K562 (cell line): ENCODE measurements around the gene TADA2A. TPM values are rescaled to one million over a fixed set of nuclear protein-coding genes. Genes with fewer than 3 reads are reported as not detected.

ENCODE experiments used
- GTF2A2 ChIP-seq: IDR thresholded peaks from 2 replicates; pipeline ENCODE4 v1.6.1; 2016; ENCODE audit warnings: mild to moderate bottlenecking, missing genetic modification characterization, missing compliant biosample characterization
- HSF4 ChIP-seq: fragments of 250-450 bp; sonication (Bioruptor Pico); IDR thresholded peaks from 2 replicates; pipeline ENCODE4 v2.1.2; 2022; ENCODE audit warnings: mild to moderate bottlenecking, moderate library complexity, borderline replicate concordance
- LARP7 ChIP-seq: fragments of 450-650 bp; IDR thresholded peaks from 2 replicates; pipeline ENCODE4 v1.6.1; 2016
- NFATC3 ChIP-seq: fragments of 450-650 bp; IDR thresholded peaks from 2 replicates; pipeline ENCODE4 v1.6.1; 2017; ENCODE audit warnings: mild to moderate bottlenecking
- POLR2A ChIP-seq: fragments of 450-650 bp; conservative IDR thresholded peaks from 2 replicates; pipeline ENCODE4 v1.6.1; 2016
- RBM17 ChIP-seq: fragments of 200-400 bp; formaldehyde crosslinking; IDR thresholded peaks from 2 replicates; pipeline ENCODE4 v1.6.1; 2017; ENCODE audit warnings: low read depth, mild to moderate bottlenecking, low read length, borderline replicate concordance
- SAFB ChIP-seq: fragments of 200-400 bp; formaldehyde crosslinking; IDR thresholded peaks from 2 replicates; pipeline ENCODE4 v1.6.1; 2017; ENCODE audit warnings: low read depth, low read length, borderline replicate concordance
- TBP ChIP-seq: optimal IDR thresholded peaks from 2 replicates; pipeline ENCODE3; 2011; ENCODE audit warnings: low read depth, low read length, improper control_type of control experiment
- polyA plus RNA-seq, 8 experiments: library from polyadenylated mRNA; depleted of rRNA in 4 of 8; stranded (reverse) in 5 of 8; unstranded in 3 of 8; fragments of >200 nt; fragmentation: Nextera tagmentation in 2 of 8; fragmentation: Illumina TruSeq in 1 of 8; extraction: Ambion mirVana in 2 of 8; extraction: Trizol in 1 of 8; gene quantifications; 2 replicates each; pipeline versions ENCODE4 v1.2.1 to v1.2.3, GENCODE V29; 2011 to 2014; ENCODE audit warnings: inconsistent platforms in 1 of 8, missing spikeins in 1 of 8
- total RNA-seq, 7 experiments: library from RNA; depleted of rRNA in 6 of 7; stranded (reverse); fragments of >200 nt in 6 of 7; fragmentation: Illumina TruSeq in 2 of 7; extraction: Trizol in 2 of 7; gene quantifications; 2 replicates each; pipeline versions ENCODE4 v1.2.1 to v1.2.3, GENCODE V29; 2011 to 2021; ENCODE audit warnings: low replicate concordance in 1 of 7
- TF ChIP-seq, protein P1 (sequence below), 2 experiments: fragments of 450-650 bp; IDR thresholded peaks; 2 replicates each; pipeline ENCODE4 v1.6.1; 2016; ENCODE audit warnings: mild to moderate bottlenecking in 2 of 2, borderline replicate concordance in 1 of 2, low read depth in 1 of 2, moderate library complexity in 1 of 2
- TF ChIP-seq, protein P2 (sequence below): fragments of 450-650 bp; IDR thresholded peaks from 2 replicates; pipeline ENCODE4 v1.6.1; 2016; ENCODE audit warnings: mild to moderate bottlenecking
- TF ChIP-seq, protein P3 (sequence below): fragments of 250-450 bp; sonication (Bioruptor Pico); IDR thresholded peaks from 2 replicates; pipeline ENCODE4 v1.5.1; 2021; ENCODE audit warnings: mild to moderate bottlenecking
- TF ChIP-seq, protein P4 (sequence below): IDR thresholded peaks from 2 replicates; pipeline ENCODE4 v1.6.1; 2011; ENCODE audit warnings: borderline replicate concordance, low read depth, mild to moderate bottlenecking, moderate library complexity, low read length; ENCODE audit not compliant: insufficient read depth, poor library complexity, severe bottlenecking

TADA2A gene
- total and polyA plus RNA-seq, 9 of the 15 experiments (the other 6 are each of a cell fraction or from before 2014, with no cell fraction given): 13.8 to 37.7 (median 25.0) TPM

DNA sequence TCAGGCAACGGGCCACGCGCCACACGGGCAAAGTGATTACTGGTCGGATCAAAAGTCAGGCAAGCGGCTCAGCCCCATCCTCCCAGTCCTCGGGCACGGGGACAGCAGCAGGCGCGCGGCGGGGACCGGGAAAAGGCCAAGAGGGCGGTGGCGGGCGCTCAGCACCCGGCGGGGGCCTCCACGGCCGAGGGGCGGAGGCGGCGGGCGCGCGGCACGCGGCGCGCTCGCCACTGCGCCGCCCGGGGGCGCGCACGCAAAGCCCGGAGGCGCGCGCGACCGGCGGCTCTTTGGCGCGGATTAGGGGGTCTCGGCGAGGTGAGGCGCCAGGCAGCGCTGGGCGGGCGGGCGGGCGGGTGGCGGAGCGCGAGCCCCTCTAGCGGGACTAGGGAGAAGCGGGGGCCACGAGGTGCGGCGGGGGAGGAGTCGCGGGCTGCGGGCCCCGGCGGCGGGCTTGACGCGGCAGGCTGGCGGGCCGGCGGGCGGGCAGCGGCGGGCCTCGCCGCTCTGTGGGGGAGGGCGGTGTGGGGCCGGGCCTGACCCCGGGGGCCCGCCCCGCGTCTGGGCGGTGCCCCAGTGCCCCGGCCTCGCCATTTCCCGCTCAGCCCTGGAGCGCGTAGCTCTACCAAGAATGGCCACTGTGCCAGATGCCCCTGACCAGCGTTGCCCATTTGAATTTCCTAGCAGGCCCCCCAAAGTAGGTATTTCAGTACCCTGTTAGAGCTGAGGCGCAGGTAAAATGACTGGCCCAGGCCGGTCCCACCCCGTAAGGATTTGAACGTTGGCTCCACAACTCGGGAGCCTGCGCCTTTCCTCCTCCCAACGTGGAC, at the start of gene TADA2A, which contains the start of gene ACACA (continued):
- TF ChIP-seq, protein P1, sequence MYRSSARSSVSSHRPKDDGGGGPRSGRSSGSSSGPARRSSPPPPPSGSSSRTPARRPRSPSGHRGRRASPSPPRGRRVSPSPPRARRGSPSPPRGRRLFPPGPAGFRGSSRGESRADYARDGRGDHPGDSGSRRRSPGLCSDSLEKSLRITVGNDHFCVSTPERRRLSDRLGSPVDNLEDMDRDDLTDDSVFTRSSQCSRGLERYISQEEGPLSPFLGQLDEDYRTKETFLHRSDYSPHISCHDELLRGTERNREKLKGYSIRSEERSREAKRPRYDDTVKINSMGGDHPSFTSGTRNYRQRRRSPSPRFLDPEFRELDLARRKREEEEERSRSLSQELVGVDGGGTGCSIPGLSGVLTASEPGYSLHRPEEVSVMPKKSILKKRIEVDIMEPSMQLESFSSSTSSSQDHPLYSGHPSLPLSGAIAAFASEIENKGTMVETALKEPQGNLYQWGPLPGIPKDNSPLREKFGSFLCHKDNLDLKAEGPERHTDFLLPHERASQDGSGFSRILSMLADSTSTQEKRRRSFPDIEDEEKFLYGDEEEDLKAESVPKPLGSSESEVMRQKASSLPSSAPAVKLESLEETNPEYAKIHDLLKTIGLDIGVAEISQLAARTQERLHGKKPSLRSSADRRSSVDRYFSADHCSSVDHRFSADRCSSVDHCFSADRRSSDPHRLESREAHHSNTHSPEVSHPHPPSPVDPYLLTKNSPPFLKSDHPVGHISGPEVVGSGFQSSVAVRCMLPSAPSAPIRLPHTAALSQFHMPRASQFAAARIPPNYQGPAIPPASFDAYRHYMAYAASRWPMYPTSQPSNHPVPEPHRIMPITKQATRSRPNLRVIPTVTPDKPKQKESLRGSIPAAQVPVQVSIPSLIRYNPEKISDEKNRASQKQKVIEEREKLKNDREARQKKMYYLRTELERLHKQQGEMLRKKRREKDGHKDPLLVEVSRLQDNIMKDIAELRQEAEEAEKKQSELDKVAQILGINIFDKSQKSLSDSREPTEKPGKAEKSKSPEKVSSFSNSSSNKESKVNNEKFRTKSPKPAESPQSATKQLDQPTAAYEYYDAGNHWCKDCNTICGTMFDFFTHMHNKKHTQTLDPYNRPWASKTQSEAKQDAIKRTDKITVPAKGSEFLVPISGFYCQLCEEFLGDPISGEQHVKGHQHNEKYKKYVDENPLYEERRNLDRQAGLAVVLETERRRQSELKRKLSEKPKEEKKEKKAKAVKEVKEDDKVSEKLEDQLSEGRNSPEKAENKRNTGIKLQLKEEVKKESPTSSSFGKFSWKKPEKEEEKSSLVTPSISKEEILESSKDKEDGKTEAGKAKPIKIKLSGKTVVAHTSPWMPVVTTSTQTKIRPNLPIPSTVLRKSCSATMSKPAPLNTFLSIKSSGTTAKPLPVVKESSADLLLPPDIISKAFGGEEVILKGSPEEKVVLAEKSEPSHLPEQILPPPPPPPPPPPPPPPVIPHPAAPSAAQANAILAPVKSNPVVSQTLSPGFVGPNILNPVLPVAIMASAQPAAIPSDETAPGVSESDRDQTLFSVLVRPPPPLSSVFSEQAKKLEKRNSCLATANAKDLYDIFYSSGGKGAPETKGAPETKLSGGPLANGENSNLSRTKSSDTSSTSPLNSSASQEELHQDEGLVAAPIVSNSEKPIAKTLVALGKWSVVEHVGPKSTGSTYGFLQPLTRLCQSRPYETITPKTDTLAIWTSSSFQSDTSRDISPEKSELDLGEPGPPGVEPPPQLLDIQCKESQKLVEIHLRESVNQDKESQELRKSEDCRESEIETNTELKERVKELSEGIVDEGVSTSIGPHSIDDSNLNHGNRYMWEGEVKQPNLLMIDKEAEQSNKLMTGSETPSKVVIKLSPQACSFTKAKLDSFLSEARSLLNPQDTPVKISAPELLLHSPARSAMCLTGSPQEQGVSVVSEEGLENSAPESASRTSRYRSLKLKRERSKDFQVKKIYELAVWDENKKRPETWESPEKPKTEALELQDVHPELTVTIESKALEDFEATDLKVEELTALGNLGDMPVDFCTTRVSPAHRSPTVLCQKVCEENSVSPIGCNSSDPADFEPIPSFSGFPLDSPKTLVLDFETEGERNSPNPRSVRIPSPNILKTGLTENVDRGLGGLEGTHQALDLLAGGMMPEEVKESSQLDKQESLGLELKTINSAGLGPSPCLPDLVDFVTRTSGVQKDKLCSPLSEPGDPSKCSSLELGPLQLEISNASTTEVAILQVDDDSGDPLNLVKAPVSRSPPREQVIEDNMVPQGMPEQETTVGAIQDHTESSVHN (IDR thresholded peaks at IDR 0.05; ENCODE audit: borderline replicate concordance in 1 of 2, low read depth in 1 of 2): no peak
- no peak for TF ChIP-seq NFATC3
- no peak for TF ChIP-seq RBM17
- TF ChIP-seq, protein P2, sequence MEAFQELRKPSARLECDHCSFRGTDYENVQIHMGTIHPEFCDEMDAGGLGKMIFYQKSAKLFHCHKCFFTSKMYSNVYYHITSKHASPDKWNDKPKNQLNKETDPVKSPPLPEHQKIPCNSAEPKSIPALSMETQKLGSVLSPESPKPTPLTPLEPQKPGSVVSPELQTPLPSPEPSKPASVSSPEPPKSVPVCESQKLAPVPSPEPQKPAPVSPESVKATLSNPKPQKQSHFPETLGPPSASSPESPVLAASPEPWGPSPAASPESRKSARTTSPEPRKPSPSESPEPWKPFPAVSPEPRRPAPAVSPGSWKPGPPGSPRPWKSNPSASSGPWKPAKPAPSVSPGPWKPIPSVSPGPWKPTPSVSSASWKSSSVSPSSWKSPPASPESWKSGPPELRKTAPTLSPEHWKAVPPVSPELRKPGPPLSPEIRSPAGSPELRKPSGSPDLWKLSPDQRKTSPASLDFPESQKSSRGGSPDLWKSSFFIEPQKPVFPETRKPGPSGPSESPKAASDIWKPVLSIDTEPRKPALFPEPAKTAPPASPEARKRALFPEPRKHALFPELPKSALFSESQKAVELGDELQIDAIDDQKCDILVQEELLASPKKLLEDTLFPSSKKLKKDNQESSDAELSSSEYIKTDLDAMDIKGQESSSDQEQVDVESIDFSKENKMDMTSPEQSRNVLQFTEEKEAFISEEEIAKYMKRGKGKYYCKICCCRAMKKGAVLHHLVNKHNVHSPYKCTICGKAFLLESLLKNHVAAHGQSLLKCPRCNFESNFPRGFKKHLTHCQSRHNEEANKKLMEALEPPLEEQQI: no peak
- no peak for TF ChIP-seq LARP7
- no peak for TF ChIP-seq SAFB
- TF ChIP-seq, protein P3, sequence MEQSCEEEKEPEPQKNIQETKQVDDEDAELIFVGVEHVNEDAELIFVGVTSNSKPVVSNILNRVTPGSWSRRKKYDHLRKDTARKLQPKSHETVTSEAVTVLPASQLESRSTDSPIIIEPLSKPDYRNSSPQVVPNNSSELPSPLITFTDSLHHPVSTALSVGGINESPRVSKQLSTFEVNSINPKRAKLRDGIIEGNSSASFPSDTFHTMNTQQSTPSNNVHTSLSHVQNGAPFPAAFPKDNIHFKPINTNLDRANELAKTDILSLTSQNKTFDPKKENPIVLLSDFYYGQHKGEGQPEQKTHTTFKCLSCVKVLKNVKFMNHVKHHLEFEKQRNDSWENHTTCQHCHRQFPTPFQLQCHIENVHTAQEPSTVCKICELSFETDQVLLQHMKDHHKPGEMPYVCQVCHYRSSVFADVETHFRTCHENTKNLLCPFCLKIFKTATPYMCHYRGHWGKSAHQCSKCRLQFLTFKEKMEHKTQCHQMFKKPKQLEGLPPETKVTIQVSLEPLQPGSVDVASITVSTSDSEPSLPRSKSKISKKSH (CRISPR knock-in tag): no peak
- TF ChIP-seq GTF2A2 (tag): no peak
- TF ChIP-seq POLR2A: peak; percentile 87
- TF ChIP-seq, protein P4, sequence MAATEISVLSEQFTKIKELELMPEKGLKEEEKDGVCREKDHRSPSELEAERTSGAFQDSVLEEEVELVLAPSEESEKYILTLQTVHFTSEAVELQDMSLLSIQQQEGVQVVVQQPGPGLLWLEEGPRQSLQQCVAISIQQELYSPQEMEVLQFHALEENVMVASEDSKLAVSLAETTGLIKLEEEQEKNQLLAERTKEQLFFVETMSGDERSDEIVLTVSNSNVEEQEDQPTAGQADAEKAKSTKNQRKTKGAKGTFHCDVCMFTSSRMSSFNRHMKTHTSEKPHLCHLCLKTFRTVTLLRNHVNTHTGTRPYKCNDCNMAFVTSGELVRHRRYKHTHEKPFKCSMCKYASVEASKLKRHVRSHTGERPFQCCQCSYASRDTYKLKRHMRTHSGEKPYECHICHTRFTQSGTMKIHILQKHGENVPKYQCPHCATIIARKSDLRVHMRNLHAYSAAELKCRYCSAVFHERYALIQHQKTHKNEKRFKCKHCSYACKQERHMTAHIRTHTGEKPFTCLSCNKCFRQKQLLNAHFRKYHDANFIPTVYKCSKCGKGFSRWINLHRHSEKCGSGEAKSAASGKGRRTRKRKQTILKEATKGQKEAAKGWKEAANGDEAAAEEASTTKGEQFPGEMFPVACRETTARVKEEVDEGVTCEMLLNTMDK: peak; percentile 34
- no peak for TF ChIP-seq HSF4 (CRISPR knock-in tag)
- peak; percentile 80 for TF ChIP-seq TBP
